Duodenal mucosa (tissue), 2 donors: ENCODE measurements around the gene CYTH4.
A peak's percentile ranks its signal among the peaks of the same experiment; 100 is the strongest.

Source experiments
- H3K27ac ChIP-seq: one replicate; pipeline ENCODE4 v1.7.0; 2013; ENCODE audit warnings: low read depth, low read length
- H3K27me3 ChIP-seq, 2 donors: one replicate each; pipeline ENCODE4 v1.7.0; 2013; ENCODE audit warnings: low read length in 2 of 2, control low read depth in 1 of 2; ENCODE audit not compliant: insufficient read depth in 2 of 2, control insufficient read depth in 1 of 2
- H3K36me3 ChIP-seq, 2 donors: one replicate each; pipeline ENCODE4 v1.7.0; 2013; ENCODE audit warnings: low read length in 2 of 2, control low read depth in 1 of 2; ENCODE audit not compliant: insufficient read depth in 2 of 2, control insufficient read depth in 1 of 2
- H3K4me1 ChIP-seq, 2 donors: one replicate each; pipeline ENCODE4 v1.7.0; 2013; ENCODE audit warnings: low read length in 2 of 2, control low read depth in 1 of 2; ENCODE audit not compliant: insufficient read depth in 2 of 2, control insufficient read depth in 1 of 2
- H3K4me3 ChIP-seq, 2 donors: one replicate each; pipeline ENCODE4 v1.7.0; 2013; ENCODE audit warnings: low read length in 2 of 2, low read depth in 1 of 2
- H3K9ac ChIP-seq, 2 donors: one replicate each; pipeline ENCODE4 v1.7.0; 2013; ENCODE audit warnings: low read length in 2 of 2, low read depth in 1 of 2
- H3K9me3 ChIP-seq, 2 donors: one replicate each; pipeline ENCODE4 v1.7.0; 2013; ENCODE audit warnings: low read length in 2 of 2, control low read depth in 1 of 2; ENCODE audit not compliant: control insufficient read depth in 1 of 2

CYTH4 gene

DNA sequence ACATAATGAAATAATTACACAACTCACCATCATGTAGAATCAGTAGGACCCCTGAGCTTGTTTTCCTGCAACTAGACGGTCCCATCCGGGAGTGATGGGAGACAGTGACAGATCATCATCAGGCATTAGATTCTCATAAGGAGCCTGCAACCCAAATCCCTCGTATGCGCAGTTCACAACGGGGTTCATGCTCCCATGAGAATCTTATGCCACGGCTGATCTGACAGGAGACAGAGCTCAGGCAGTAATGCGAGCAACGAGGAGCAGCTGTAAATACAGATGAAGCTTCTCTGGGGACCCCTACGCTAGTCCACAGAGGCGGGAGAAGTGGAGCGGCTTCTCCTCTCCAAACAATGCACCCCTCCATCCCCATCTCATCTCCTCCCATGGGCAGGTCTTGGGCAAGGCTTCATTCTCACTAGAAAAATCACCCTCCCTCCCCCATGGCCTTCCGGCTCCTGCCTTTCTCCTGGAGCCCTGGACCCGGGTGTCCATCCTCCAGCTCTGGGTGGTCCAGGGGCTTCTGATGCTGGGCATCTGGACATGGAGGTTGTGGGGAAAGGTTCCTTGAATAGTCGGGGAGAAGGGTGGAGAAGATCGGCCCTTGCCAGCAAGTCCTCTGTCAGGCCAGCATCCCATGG, 22.0 kb upstream of the CYTH4 start:
- H3K4me3 ChIP-seq, result no peak overlapping the region
- peaks cover 12 to 14% of the 10 kb centered on the region in 2 donors for H3K4me1 ChIP-seq
- H3K27me3 ChIP-seq, result peaks cover 10 to 20% of the 10 kb centered on the region in 2 donors
- no peaks in the 10 kb centered on the region for H3K36me3 ChIP-seq
- H3K27ac ChIP-seq, result no peak overlapping the region
- H3K9me3 ChIP-seq, result peaks cover 4 to 11% of the 10 kb centered on the region in 2 donors
- H3K9ac ChIP-seq, result no peak overlapping the region

DNA sequence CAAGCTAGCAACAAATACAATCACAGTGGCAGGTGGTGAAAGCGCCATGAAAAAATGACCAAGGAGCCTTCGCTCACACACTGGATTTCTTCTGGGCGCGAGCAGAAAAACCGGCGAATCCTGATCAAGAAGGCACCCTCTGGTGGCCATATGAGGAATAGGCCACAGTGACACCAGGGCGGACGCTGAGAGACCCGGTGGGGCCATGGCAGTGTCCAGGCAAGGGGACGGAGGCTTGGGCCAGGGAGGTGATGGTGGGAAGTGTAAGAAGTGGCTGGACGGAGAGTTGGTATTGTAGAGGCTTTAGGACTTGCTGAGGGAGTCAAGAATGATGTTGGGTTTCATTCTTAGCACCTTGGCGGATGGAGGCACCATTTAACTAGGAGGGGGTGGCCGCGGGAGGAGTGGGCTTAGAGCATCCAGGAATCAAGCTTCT, 21.4 kb upstream of the CYTH4 start:
- no peak overlapping the region for H3K27ac ChIP-seq
- no peak overlapping the region for H3K9ac ChIP-seq
- peaks cover 4 to 11% of the 10 kb centered on the region in 2 donors for H3K9me3 ChIP-seq
- H3K4me1 ChIP-seq, result peaks cover 12 to 14% of the 10 kb centered on the region in 2 donors
- no peaks in the 10 kb centered on the region for H3K36me3 ChIP-seq
- H3K4me3 ChIP-seq, result no peak overlapping the region
- H3K27me3 ChIP-seq, result peaks cover 10 to 20% of the 10 kb centered on the region in 2 donors

DNA sequence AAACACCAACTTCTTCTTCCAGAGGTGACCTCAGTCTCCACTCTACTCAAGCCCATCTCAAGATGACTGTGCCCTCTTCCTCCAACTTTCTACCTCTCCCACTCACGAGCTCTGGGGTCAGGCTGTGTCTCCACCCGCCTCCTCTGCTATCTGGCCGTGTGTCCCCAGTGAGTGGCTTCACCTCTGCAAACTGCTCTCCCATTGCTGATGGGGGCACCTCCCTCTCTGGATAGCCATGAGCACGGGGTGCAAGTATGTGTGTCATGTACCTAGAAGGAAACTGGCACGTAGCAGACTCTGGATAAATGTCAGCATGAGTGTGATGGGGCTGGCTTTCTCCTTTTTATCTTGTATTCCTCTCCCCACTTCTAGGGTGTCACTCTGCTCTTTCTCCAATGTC, 20.0 kb upstream of the CYTH4 start:
- H3K9ac ChIP-seq, result no peak overlapping the region
- no peak overlapping the region for H3K27ac ChIP-seq
- peaks cover 7 to 20% of the 10 kb centered on the region in 2 donors for H3K27me3 ChIP-seq
- peaks cover 12 to 14% of the 10 kb centered on the region in 2 donors for H3K4me1 ChIP-seq
- H3K36me3 ChIP-seq, result no peaks in the 10 kb centered on the region
- H3K9me3 ChIP-seq, result peaks cover 4 to 11% of the 10 kb centered on the region in 2 donors
- H3K4me3 ChIP-seq, result no peak overlapping the region

- H3K9ac ChIP-seq, result no peak overlapping the region
- H3K36me3 ChIP-seq, result no peaks in the 10 kb centered on the region
- H3K4me1 ChIP-seq, result peaks cover 5 to 6% of the 10 kb centered on the region in 2 donors
- H3K4me3 ChIP-seq, result no peak overlapping the region
- no peak overlapping the region for H3K27ac ChIP-seq
- peaks cover 4 to 11% of the 10 kb centered on the region in 2 donors for H3K9me3 ChIP-seq
- peaks cover 7 to 20% of the 10 kb centered on the region in 2 donors for H3K27me3 ChIP-seq
Measured at GRCh38 chr22:37263966-37264887, 18.1 kb upstream of the CYTH4 start.

DNA sequence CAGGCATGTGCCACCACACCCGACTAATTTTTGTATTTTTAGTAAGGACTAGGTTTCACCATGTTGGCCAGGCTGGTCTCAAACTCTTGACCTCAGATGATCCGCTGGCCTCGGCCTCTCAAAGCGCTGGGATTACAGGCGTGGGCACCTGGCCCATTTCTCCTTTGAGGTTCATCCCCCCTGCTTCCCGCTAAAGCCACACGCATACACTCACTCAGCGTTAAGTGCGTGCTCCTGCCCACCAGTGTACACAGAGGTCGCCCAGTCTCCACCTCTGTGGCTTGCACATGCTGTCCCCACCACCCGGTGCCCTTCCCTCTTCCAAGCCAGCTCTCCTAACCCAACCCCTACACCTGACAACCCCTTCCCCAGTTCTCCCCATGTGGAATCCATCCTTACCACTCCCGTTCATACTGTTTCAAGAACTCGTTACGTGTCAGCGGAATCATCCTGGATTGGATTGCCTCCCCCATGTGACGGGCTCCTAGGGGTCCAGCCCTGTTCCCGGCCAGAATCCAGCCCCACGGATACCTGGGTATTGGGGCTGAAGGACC, 15.7 kb upstream of the CYTH4 start:
- Histone ChIP-seq H3K9ac (peak overlapping the region in 1 of 2 donors; percentile 49), H3K4me3 (peak overlapping the region; percentile 32 to 47), H3K27me3 (peaks cover 5 to 10% of the 10 kb centered on the region in 2 donors), H3K36me3 (no peaks in the 10 kb centered on the region), H3K27ac (no peak overlapping the region), H3K4me1 (no peaks in the 10 kb centered on the region), H3K9me3 (peaks cover 4 to 11% of the 10 kb centered on the region in 2 donors)

GRCh38 chr22:37267135-37267587, 15.1 kb upstream of the CYTH4 start:
- H3K9me3 ChIP-seq, result peaks cover 4 to 11% of the 10 kb centered on the region in 2 donors
- H3K36me3 ChIP-seq, result no peaks in the 10 kb centered on the region
- H3K27ac ChIP-seq, result no peak overlapping the region
- peak overlapping the region; percentile 47 to 65 for H3K4me3 ChIP-seq
- peak overlapping the region in 1 of 2 donors; percentile 49 for H3K9ac ChIP-seq
- H3K4me1 ChIP-seq, result no peaks in the 10 kb centered on the region
- H3K27me3 ChIP-seq, result peaks cover 3 to 7% of the 10 kb centered on the region in 2 donors

GRCh38 chr22:37267661-37268413, 14.5 kb upstream of the CYTH4 start:
- Histone ChIP-seq H3K36me3 (no peaks in the 10 kb centered on the region), H3K27ac (peak overlapping the region; percentile 46), H3K4me1 (no peaks in the 10 kb centered on the region), H3K27me3 (peaks cover 0 to 3% of the 10 kb centered on the region in 2 donors), H3K9ac (no peak overlapping the region), H3K9me3 (peaks cover 4 to 11% of the 10 kb centered on the region in 2 donors), H3K4me3 (peak overlapping the region in 1 of 2 donors; percentile 65)

GRCh38 chr22:37269936-37270678, 12.2 kb upstream of the CYTH4 start:
- Histone ChIP-seq H3K9ac (no peak overlapping the region), H3K4me3 (no peak overlapping the region), H3K9me3 (no peaks in the 10 kb centered on the region), H3K36me3 (no peaks in the 10 kb centered on the region), H3K27ac (no peak overlapping the region), H3K4me1 (peaks cover 0 to 6% of the 10 kb centered on the region in 2 donors), H3K27me3 (peaks cover 0 to 3% of the 10 kb centered on the region in 2 donors)
